ENCODE data around the gene ROPN1. TPM values are rescaled to one million over a fixed set of nuclear protein-coding genes. Genes with fewer than 3 reads are reported as not detected.
"Not testable (repeated sequence)": the region's sequence is repeated elsewhere in the genome, so short reads cannot be mapped to it uniquely, and the experiment has no call there.

Gene ROPN1
- total RNA-seq: not detected

GRCh38 chr3:123991730-123992588 is at the start of gene ROPN1:
ROPN1 (minus strand) TSS chr3:123992124; CDS start chr3:123980481, 11,643 bp downstream.
- intact Hi-C loops (cut with micrococcal nuclease); H3K9me3 Mint-ChIP-seq; H3K36me3 Mint-ChIP-seq; H3K27ac Mint-ChIP-seq; DNase-seq; H3K4me1 Mint-ChIP-seq (ENCODE audit: low read depth); POLR2A ChIA-PET; CTCF ChIA-PET: not testable (repeated sequence)
- peak within 1 kb of the TSS; percentile 30 for H3K4me3 Mint-ChIP-seq
- peaks cover 34% of the 10 kb centered on the region for H3K27me3 Mint-ChIP-seq

GRCh38 chr3:124041553-124041952 is 49.6 kb upstream of the ROPN1 start:
- Mint-ChIP-seq H3K27ac (no peak overlapping the region), H3K4me1 (ENCODE audit: low read depth) (no peaks in the 10 kb centered on the region), H3K36me3 (no peaks in the 10 kb centered on the region), H3K27me3 (peaks cover 12% of the 10 kb centered on the region), H3K4me3 (no peak overlapping the region), H3K9me3 (no peaks in the 10 kb centered on the region)
- intact Hi-C loops (cut with micrococcal nuclease): no loop called here
- CTCF ChIA-PET: no interaction called here
- no peak for DNase-seq
- POLR2A ChIA-PET: no interaction called here

- DNase-seq: no peak
- intact Hi-C loops (cut with micrococcal nuclease): no loop called here
- H3K4me1 Mint-ChIP-seq (ENCODE audit: low read depth): peaks cover 12% of the 10 kb centered on the region
- no peaks in the 10 kb centered on the region for H3K36me3 Mint-ChIP-seq
- H3K4me3 Mint-ChIP-seq: no peak overlapping the region
- no peaks in the 10 kb centered on the region for H3K9me3 Mint-ChIP-seq
- ChIA-PET POLR2A (no interaction called here), CTCF (no interaction called here)
- peaks cover 27% of the 10 kb centered on the region for H3K27me3 Mint-ChIP-seq
- H3K27ac Mint-ChIP-seq: no peak overlapping the region
Observed at GRCh38 chr3:124037326-124037725, 45.4 kb upstream of the ROPN1 start.

- CTCF ChIA-PET: interaction anchor here (1.0 kb wide), 1 partner anchor 75 kb away, joined by 3 read pairs; the partner anchor contains the start of gene CCDC14
- Mint-ChIP-seq H3K4me1 (ENCODE audit: low read depth) (peaks cover 14% of the 10 kb centered on the region), H3K27me3 (peaks cover 37% of the 10 kb centered on the region)
- intact Hi-C loops (cut with micrococcal nuclease); H3K36me3 Mint-ChIP-seq; DNase-seq; H3K4me3 Mint-ChIP-seq; H3K27ac Mint-ChIP-seq; POLR2A ChIA-PET; H3K9me3 Mint-ChIP-seq: not testable (repeated sequence)
Observed at GRCh38 chr3:124036214-124036613, 44.3 kb upstream of the ROPN1 start.

- POLR2A ChIA-PET: no interaction called here
- H3K9me3 Mint-ChIP-seq: no peaks in the 10 kb centered on the region
- no peak overlapping the region for H3K27ac Mint-ChIP-seq
- no peak overlapping the region for H3K4me3 Mint-ChIP-seq
- H3K27me3 Mint-ChIP-seq: peaks cover 39% of the 10 kb centered on the region
- peaks cover 14% of the 10 kb centered on the region for H3K4me1 Mint-ChIP-seq (ENCODE audit: low read depth)
- H3K36me3 Mint-ChIP-seq: no peaks in the 10 kb centered on the region
- CTCF ChIA-PET: interaction anchor here (0.8 to 1.9 kb wide), 3 partner anchors 15 to 75 kb away, joined by 3 to 4 read pairs (median 3); partner anchors contain the start of gene CCDC14
- intact Hi-C loops (cut with micrococcal nuclease): no loop called here
- DNase-seq: no peak
Observed at GRCh38 chr3:124035463-124036121, 43.7 kb upstream of the ROPN1 start.

- ChIA-PET CTCF (interaction anchor here (0.8 to 1.9 kb wide), 2 partner anchors 16 to 45 kb away, joined by 3 to 4 read pairs; no protein-coding TSS in a partner anchor), POLR2A (no interaction called here)
- DNase-seq: no peak
- intact Hi-C loops (cut with micrococcal nuclease): no loop called here
- H3K36me3 Mint-ChIP-seq: no peaks in the 10 kb centered on the region
- H3K9me3 Mint-ChIP-seq: no peaks in the 10 kb centered on the region
- H3K27me3 Mint-ChIP-seq: peaks cover 39% of the 10 kb centered on the region
- no peak overlapping the region for H3K4me3 Mint-ChIP-seq
- no peak overlapping the region for H3K27ac Mint-ChIP-seq
- peaks cover 14% of the 10 kb centered on the region for H3K4me1 Mint-ChIP-seq (ENCODE audit: low read depth)
Observed at GRCh38 chr3:124034844-124035152, 42.9 kb upstream of the ROPN1 start.

- no peaks in the 10 kb centered on the region for H3K9me3 Mint-ChIP-seq
- H3K36me3 Mint-ChIP-seq: no peaks in the 10 kb centered on the region
- DNase-seq: peak; percentile 41
- intact Hi-C loops (cut with micrococcal nuclease): no loop called here
- CTCF ChIA-PET: interaction anchor here (0.7 to 2.2 kb wide), 6 partner anchors 20 to 138 kb away, joined by 3 to 13 read pairs (median 4); no protein-coding TSS in a partner anchor
- peaks cover 39% of the 10 kb centered on the region for H3K27me3 Mint-ChIP-seq
- H3K4me3 Mint-ChIP-seq: peak overlapping the region; percentile 63
- peaks cover 14% of the 10 kb centered on the region for H3K4me1 Mint-ChIP-seq (ENCODE audit: low read depth)
- POLR2A ChIA-PET: no interaction called here
- no peak overlapping the region for H3K27ac Mint-ChIP-seq
Observed at GRCh38 chr3:124034016-124034843, 42.3 kb upstream of the ROPN1 start.

GRCh38 chr3:124033360-124034015 is 41.6 kb upstream of the ROPN1 start, which contains the start of gene KALRN:
KALRN (plus strand) TSS chr3:124033369.
- H3K27ac Mint-ChIP-seq: no peak within 1 kb of the TSS
- H3K27me3 Mint-ChIP-seq: peaks cover 43% of the 10 kb centered on the region
- H3K4me1 Mint-ChIP-seq (ENCODE audit: low read depth): peaks cover 14% of the 10 kb centered on the region
- H3K36me3 Mint-ChIP-seq: no peaks in the 10 kb centered on the region
- ChIA-PET CTCF (interaction anchor here (0.8 to 2.2 kb wide), 17 partner anchors 9 to 518 kb away, joined by 3 to 13 read pairs (median 4); no protein-coding TSS in a partner anchor), POLR2A (no interaction called here)
- DNase-seq: peak; percentile 10
- H3K9me3 Mint-ChIP-seq: no peaks in the 10 kb centered on the region
- peak within 1 kb of the TSS; percentile 63 for H3K4me3 Mint-ChIP-seq
- intact Hi-C loops (cut with micrococcal nuclease): loop anchor here (2.0 kb wide), 1 partner anchor 73 kb away; the partner anchor contains the start of gene CCDC14

GRCh38 chr3:124032881-124033359 is 41.0 kb upstream of the ROPN1 start:
- Mint-ChIP-seq H3K9me3 (no peaks in the 10 kb centered on the region), H3K27ac (no peak overlapping the region), H3K4me3 (peak overlapping the region; percentile 31), H3K4me1 (ENCODE audit: low read depth) (peaks cover 14% of the 10 kb centered on the region), H3K36me3 (no peaks in the 10 kb centered on the region), H3K27me3 (peaks cover 43% of the 10 kb centered on the region)
- ChIA-PET POLR2A (no interaction called here), CTCF (interaction anchor here (0.7 to 2.2 kb wide), 18 partner anchors 10 to 518 kb away, joined by 3 to 13 read pairs (median 4); no protein-coding TSS in a partner anchor)
- intact Hi-C loops (cut with micrococcal nuclease): loop anchor here (2.0 kb wide), 1 partner anchor 72 kb away; the partner anchor contains the start of gene CCDC14
- peak; percentile 81 for DNase-seq

GRCh38 chr3:124032311-124032880 is 40.5 kb upstream of the ROPN1 start:
- ChIA-PET POLR2A (no interaction called here), CTCF (interaction anchor here (0.7 to 2.2 kb wide), 16 partner anchors 9 to 519 kb away, joined by 3 to 13 read pairs (median 4); no protein-coding TSS in a partner anchor)
- H3K9me3 Mint-ChIP-seq: no peaks in the 10 kb centered on the region
- H3K27ac Mint-ChIP-seq: no peak overlapping the region
- H3K36me3 Mint-ChIP-seq: no peaks in the 10 kb centered on the region
- no peak for DNase-seq
- H3K4me3 Mint-ChIP-seq: peak overlapping the region; percentile 33
- intact Hi-C loops (cut with micrococcal nuclease): loop anchor here (2.0 kb wide), 1 partner anchor 72 kb away; the partner anchor contains the start of gene CCDC14
- H3K27me3 Mint-ChIP-seq: peaks cover 44% of the 10 kb centered on the region
- H3K4me1 Mint-ChIP-seq (ENCODE audit: low read depth): peaks cover 14% of the 10 kb centered on the region

- no peak for DNase-seq
- ChIA-PET CTCF (interaction anchor here (1.1 kb wide), 1 partner anchor 443 kb away, joined by 3 read pairs; no protein-coding TSS in a partner anchor), POLR2A (no interaction called here)
- H3K9me3 Mint-ChIP-seq: no peaks in the 10 kb centered on the region
- no peak overlapping the region for H3K27ac Mint-ChIP-seq
- peaks cover 17% of the 10 kb centered on the region for H3K27me3 Mint-ChIP-seq
- no peaks in the 10 kb centered on the region for H3K4me1 Mint-ChIP-seq (ENCODE audit: low read depth)
- no peak overlapping the region for H3K4me3 Mint-ChIP-seq
- no peaks in the 10 kb centered on the region for H3K36me3 Mint-ChIP-seq
- intact Hi-C loops (cut with micrococcal nuclease): no loop called here
Observed at GRCh38 chr3:124026516-124026915, 34.6 kb upstream of the ROPN1 start.
